ENCODE data around the gene ZC3H4. TPM values are rescaled to one million over a fixed set of nuclear protein-coding genes. Genes with fewer than 3 reads are reported as not detected.

Gene ZC3H4
- total and polyA plus RNA-seq, 2 donors: 12.1 to 14.3 TPM

- Histone ChIP-seq H3K4me3 (ENCODE audit: low read length in 2 of 2) (no peak overlapping the region), H3K4me1 (ENCODE audit: control insufficient read depth in 2 of 2, insufficient read depth in 2 of 2, low read length in 2 of 2) (peaks cover 6 to 16% of the 10 kb centered on the region in 2 donors), H3K36me3 (ENCODE audit: control insufficient read depth in 2 of 2, insufficient read depth in 2 of 2, low read length in 1 of 2) (peaks cover 0 to 7% of the 10 kb centered on the region in 2 donors), H3K27ac (ENCODE audit: low read depth in 1 of 2, low read length in 1 of 2) (no peak overlapping the region), H3K27me3 (ENCODE audit: control insufficient read depth in 2 of 2, insufficient read depth in 1 of 2, low read length in 1 of 2) (peaks cover 0 to 9% of the 10 kb centered on the region in 2 donors), H3K9me3 (ENCODE audit: control insufficient read depth in 2 of 2, insufficient read depth in 1 of 2, low read length in 1 of 2) (no peaks in the 10 kb centered on the region)
- no peak for DNase-seq (ENCODE audit: low read depth in 6 of 9, low spot score in 9 of 9)
- 96% methylated on average over 17 of the region's 17 CpGs for WGBS
Measured at GRCh38 chr19:47039239-47039874, 74.2 kb downstream of the ZC3H4 start.

GRCh38 chr19:47037766-47038165, 75.8 kb downstream of the ZC3H4 start:
- Histone ChIP-seq H3K36me3 (ENCODE audit: control insufficient read depth in 2 of 2, insufficient read depth in 2 of 2, low read length in 1 of 2) (peaks cover 0 to 5% of the 10 kb centered on the region in 2 donors), H3K9me3 (ENCODE audit: control insufficient read depth in 2 of 2, insufficient read depth in 1 of 2, low read length in 1 of 2) (no peaks in the 10 kb centered on the region), H3K27me3 (ENCODE audit: control insufficient read depth in 2 of 2, insufficient read depth in 1 of 2, low read length in 1 of 2) (peaks cover 0 to 13% of the 10 kb centered on the region in 2 donors), H3K4me1 (ENCODE audit: control insufficient read depth in 2 of 2, insufficient read depth in 2 of 2, low read length in 2 of 2) (peaks cover 6 to 16% of the 10 kb centered on the region in 2 donors), H3K4me3 (ENCODE audit: low read length in 2 of 2) (no peak overlapping the region), H3K27ac (ENCODE audit: low read depth in 1 of 2, low read length in 1 of 2) (no peak overlapping the region)
- WGBS: 92% methylated on average over 1 of the region's 1 CpG
- DNase-seq (ENCODE audit: low read depth in 6 of 9, low spot score in 9 of 9): no peak

- Histone ChIP-seq H3K4me1 (ENCODE audit: control insufficient read depth in 2 of 2, insufficient read depth in 2 of 2, low read length in 2 of 2) (peaks cover 6 to 22% of the 10 kb centered on the region in 2 donors), H3K9me3 (ENCODE audit: control insufficient read depth in 2 of 2, insufficient read depth in 1 of 2, low read length in 1 of 2) (peaks cover 0 to 2% of the 10 kb centered on the region in 2 donors), H3K27ac (ENCODE audit: low read depth in 1 of 2, low read length in 1 of 2) (peak overlapping the region; percentile 12 to 37), H3K36me3 (ENCODE audit: control insufficient read depth in 2 of 2, insufficient read depth in 2 of 2, low read length in 1 of 2) (peaks cover 0 to 5% of the 10 kb centered on the region in 2 donors), H3K27me3 (ENCODE audit: control insufficient read depth in 2 of 2, insufficient read depth in 1 of 2, low read length in 1 of 2) (peaks cover 0 to 25% of the 10 kb centered on the region in 2 donors), H3K4me3 (ENCODE audit: low read length in 2 of 2) (peak overlapping the region; percentile 39 to 49)
- WGBS: 22% methylated on average over 26 of the region's 26 CpGs
- no peak for DNase-seq (ENCODE audit: low read depth in 6 of 9, low spot score in 9 of 9)
Measured at GRCh38 chr19:47036097-47036651, 77.4 kb downstream of the ZC3H4 start.

DNA sequence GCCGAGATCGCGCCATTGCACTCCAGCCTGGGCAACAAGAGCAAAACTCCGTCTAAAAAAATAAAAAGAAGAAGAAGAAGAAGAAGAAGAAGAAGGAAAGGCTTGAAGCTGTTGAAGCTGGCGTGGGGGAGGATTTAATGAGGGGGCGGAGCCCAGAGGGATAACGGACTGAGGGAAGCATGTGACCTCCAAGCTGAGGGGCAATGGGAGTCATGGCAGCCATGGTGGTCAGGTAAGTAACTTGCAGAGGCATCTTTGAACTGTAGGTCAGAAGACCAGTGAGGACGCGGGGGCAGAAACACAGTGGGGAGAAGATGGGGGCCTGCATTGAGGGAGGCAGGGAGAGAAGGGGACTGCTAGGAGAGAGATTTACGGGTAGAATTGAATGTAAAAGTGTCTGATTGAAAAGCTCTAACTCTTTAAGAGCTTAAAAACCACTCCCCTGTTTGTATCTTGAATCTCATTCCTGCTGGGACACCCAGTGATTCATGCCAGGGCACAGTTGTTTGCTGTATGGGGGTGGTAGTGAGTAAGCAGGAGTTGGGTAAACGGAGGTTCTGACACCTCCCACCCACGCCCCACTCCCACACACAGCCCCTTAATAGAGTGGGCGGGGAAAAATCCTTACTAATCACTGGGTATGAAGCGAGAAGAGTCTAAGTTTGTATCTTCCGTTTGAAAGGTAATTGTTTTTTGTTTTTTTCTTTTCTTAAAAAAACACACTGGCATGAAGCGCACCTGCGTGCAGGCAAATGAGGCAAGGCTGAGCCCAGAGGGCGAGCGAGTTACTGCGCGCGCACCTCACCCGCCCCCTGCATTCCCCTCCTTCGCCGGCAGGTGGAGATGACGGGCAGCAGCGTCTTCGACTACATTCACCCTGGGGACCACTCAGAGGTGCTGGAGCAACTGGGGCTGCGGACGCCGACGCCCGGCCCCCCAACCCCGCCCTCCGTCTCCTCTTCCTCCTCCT, 78.2 kb downstream of the ZC3H4 start:
- Histone ChIP-seq H3K27ac (ENCODE audit: low read depth in 1 of 2, low read length in 1 of 2) (peak overlapping the region; percentile 50 to 70), H3K27me3 (ENCODE audit: control insufficient read depth in 2 of 2, insufficient read depth in 1 of 2, low read length in 1 of 2) (peaks cover 2 to 32% of the 10 kb centered on the region in 2 donors), H3K36me3 (ENCODE audit: control insufficient read depth in 2 of 2, insufficient read depth in 2 of 2, low read length in 1 of 2) (peaks cover 0 to 5% of the 10 kb centered on the region in 2 donors), H3K9me3 (ENCODE audit: control insufficient read depth in 2 of 2, insufficient read depth in 1 of 2, low read length in 1 of 2) (peaks cover 0 to 2% of the 10 kb centered on the region in 2 donors), H3K4me3 (ENCODE audit: low read length in 2 of 2) (peak overlapping the region; percentile 39 to 49), H3K4me1 (ENCODE audit: control insufficient read depth in 2 of 2, insufficient read depth in 2 of 2, low read length in 2 of 2) (peaks cover 6 to 22% of the 10 kb centered on the region in 2 donors)
- 10% methylated on average over 35 of the region's 35 CpGs for WGBS
- DNase-seq (ENCODE audit: low read depth in 6 of 9, low spot score in 9 of 9): peak; percentile 80 to 96 (median 92)

GRCh38 chr19:47032171-47032811, 81.3 kb downstream of the ZC3H4 start:
- Histone ChIP-seq H3K9me3 (ENCODE audit: control insufficient read depth in 2 of 2, insufficient read depth in 1 of 2, low read length in 1 of 2) (peaks cover 0 to 2% of the 10 kb centered on the region in 2 donors), H3K27ac (ENCODE audit: low read depth in 1 of 2, low read length in 1 of 2) (no peak overlapping the region), H3K27me3 (ENCODE audit: control insufficient read depth in 2 of 2, insufficient read depth in 1 of 2, low read length in 1 of 2) (peaks cover 11 to 63% of the 10 kb centered on the region in 2 donors), H3K4me1 (ENCODE audit: control insufficient read depth in 2 of 2, insufficient read depth in 2 of 2, low read length in 2 of 2) (peaks cover 6 to 22% of the 10 kb centered on the region in 2 donors), H3K4me3 (ENCODE audit: low read length in 2 of 2) (no peak overlapping the region), H3K36me3 (ENCODE audit: control insufficient read depth in 2 of 2, insufficient read depth in 2 of 2, low read length in 1 of 2) (no peaks in the 10 kb centered on the region)
- DNase-seq (ENCODE audit: low read depth in 6 of 9, low spot score in 9 of 9): peak in 7 of 9 donors; percentile 19 to 72 (median 48)
- WGBS: 18% methylated on average over 17 of the region's 17 CpGs

GRCh38 chr19:47028195-47028601, 85.4 kb downstream of the ZC3H4 start:
- Histone ChIP-seq H3K4me1 (ENCODE audit: control insufficient read depth in 2 of 2, insufficient read depth in 2 of 2, low read length in 2 of 2) (peaks cover 0 to 6% of the 10 kb centered on the region in 2 donors), H3K36me3 (ENCODE audit: control insufficient read depth in 2 of 2, insufficient read depth in 2 of 2, low read length in 1 of 2) (no peaks in the 10 kb centered on the region), H3K27ac (ENCODE audit: low read depth in 1 of 2, low read length in 1 of 2) (no peak overlapping the region), H3K27me3 (ENCODE audit: control insufficient read depth in 2 of 2, insufficient read depth in 1 of 2, low read length in 1 of 2) (peaks cover 33 to 89% of the 10 kb centered on the region in 2 donors), H3K4me3 (ENCODE audit: low read length in 2 of 2) (no peak overlapping the region), H3K9me3 (ENCODE audit: control insufficient read depth in 2 of 2, insufficient read depth in 1 of 2, low read length in 1 of 2) (peaks cover 0 to 2% of the 10 kb centered on the region in 2 donors)
- 13% methylated on average over 14 of the region's 14 CpGs for WGBS
- no peak for DNase-seq (ENCODE audit: low read depth in 6 of 9, low spot score in 9 of 9)

- H3K27me3 ChIP-seq (ENCODE audit: control insufficient read depth in 2 of 2, insufficient read depth in 1 of 2, low read length in 1 of 2): peaks cover 38 to 95% of the 10 kb centered on the region in 2 donors
- DNase-seq (ENCODE audit: low read depth in 6 of 9, low spot score in 9 of 9): no peak
- peaks cover 0 to 6% of the 10 kb centered on the region in 2 donors for H3K4me1 ChIP-seq (ENCODE audit: control insufficient read depth in 2 of 2, insufficient read depth in 2 of 2, low read length in 2 of 2)
- no peak overlapping the region for H3K27ac ChIP-seq (ENCODE audit: low read depth in 1 of 2, low read length in 1 of 2)
- H3K9me3 ChIP-seq (ENCODE audit: control insufficient read depth in 2 of 2, insufficient read depth in 1 of 2, low read length in 1 of 2): peaks cover 0 to 2% of the 10 kb centered on the region in 2 donors
- no peaks in the 10 kb centered on the region for H3K36me3 ChIP-seq (ENCODE audit: control insufficient read depth in 2 of 2, insufficient read depth in 2 of 2, low read length in 1 of 2)
- no peak overlapping the region for H3K4me3 ChIP-seq (ENCODE audit: low read length in 2 of 2)
- WGBS: 27% methylated on average over 12 of the region's 12 CpGs
Measured at GRCh38 chr19:47027586-47028088, 85.9 kb downstream of the ZC3H4 start.

- peaks cover 0 to 4% of the 10 kb centered on the region in 2 donors for H3K9me3 ChIP-seq (ENCODE audit: control insufficient read depth in 2 of 2, insufficient read depth in 1 of 2, low read length in 1 of 2)
Measured at GRCh38 chr19:47026889-47027288, 86.7 kb downstream of the ZC3H4 start.

More at GRCh38 chr19:47026889-47027288, 86.7 kb downstream of the ZC3H4 start:
- Histone ChIP-seq H3K27me3 (ENCODE audit: control insufficient read depth in 2 of 2, insufficient read depth in 1 of 2, low read length in 1 of 2) (peaks cover 45 to 97% of the 10 kb centered on the region in 2 donors), H3K27ac (ENCODE audit: low read depth in 1 of 2, low read length in 1 of 2) (no peak overlapping the region), H3K4me3 (ENCODE audit: low read length in 2 of 2) (no peak overlapping the region), H3K36me3 (ENCODE audit: control insufficient read depth in 2 of 2, insufficient read depth in 2 of 2, low read length in 1 of 2) (no peaks in the 10 kb centered on the region), H3K4me1 (ENCODE audit: control insufficient read depth in 2 of 2, insufficient read depth in 2 of 2, low read length in 2 of 2) (peaks cover 0 to under 1% of the 10 kb centered on the region in 2 donors)
- DNase-seq (ENCODE audit: low read depth in 6 of 9, low spot score in 9 of 9): no peak
- WGBS: 96% methylated on average over 8 of the region's 8 CpGs
